Loucy (cell line): ENCODE measurements around the gene RGS3.

Source experiments
- H2AFZ ChIP-seq: fragments of 200-600 bp; sonication (generic); 2 replicates; pipeline ENCODE4 v1.6.0; 2016; ENCODE audit warnings: antibody characterized with exemption, mild to moderate bottlenecking, low read length, moderate library complexity
- H3F3A ChIP-seq: fragments of 200-600 bp; 2 replicates; pipeline ENCODE4 v1.6.0; 2016; ENCODE audit warnings: antibody characterized with exemption, low read depth, mild to moderate bottlenecking
- H3K27me3 ChIP-seq: fragments of 200-600 bp; sonication (generic); 2 replicates; pipeline ENCODE4 v1.6.1; 2014; ENCODE audit warnings: low read length, mild to moderate bottlenecking; ENCODE audit not compliant: insufficient read depth, poor library complexity, severe bottlenecking
- H3K36me3 ChIP-seq: fragments of 200-600 bp; sonication (generic); 2 replicates; pipeline ENCODE4 v1.6.1; 2016; ENCODE audit warnings: low read length; ENCODE audit not compliant: insufficient read depth
- H3K4me1 ChIP-seq: fragments of 200-600 bp; sonication (generic); 2 replicates; pipeline ENCODE4 v1.5.1; 2014; ENCODE audit warnings: low read length, mild to moderate bottlenecking; ENCODE audit not compliant: insufficient read depth, poor library complexity, severe bottlenecking
- H3K4me2 ChIP-seq: fragments of 200-600 bp; sonication (generic); 2 replicates; pipeline ENCODE4 v1.6.0; 2014; ENCODE audit warnings: antibody characterized with exemption, low read length, low read depth, mild to moderate bottlenecking; ENCODE audit not compliant: poor library complexity, severe bottlenecking
- H3K4me3 ChIP-seq: fragments of 200-600 bp; sonication (generic); 2 replicates; pipeline ENCODE4 v1.5.1; 2014; ENCODE audit warnings: low read length, mild to moderate bottlenecking, mixed read lengths; ENCODE audit not compliant: poor library complexity, severe bottlenecking
- H3K79me2 ChIP-seq: fragments of 200-600 bp; sonication (generic); 2 replicates; pipeline ENCODE4 v1.6.1; 2014; ENCODE audit warnings: low read length; ENCODE audit not compliant: insufficient read depth
- H3K9ac ChIP-seq: fragments of 200-600 bp; sonication (generic); 2 replicates; pipeline ENCODE4 v1.6.0; 2014; ENCODE audit warnings: mild to moderate bottlenecking, low read depth, low read length, moderate library complexity; ENCODE audit not compliant: poor library complexity, severe bottlenecking
- H3K9me2 ChIP-seq: fragments of 200-600 bp; sonication (generic); replicated peaks from 2 replicates; pipeline ENCODE4 v1.6.1; 2016; ENCODE audit warnings: low read depth, low read length, mixed read lengths
- H3K9me3 ChIP-seq: fragments of 200-600 bp; sonication (generic); 2 replicates; pipeline ENCODE4 v1.6.1; 2014; ENCODE audit warnings: mild to moderate bottlenecking, antibody characterized with exemption, low read length, low read depth; ENCODE audit not compliant: insufficient read depth
- H4K20me1 ChIP-seq: fragments of 200-600 bp; sonication (generic); 2 replicates; pipeline ENCODE4 v1.6.0; 2014; ENCODE audit warnings: antibody characterized with exemption, low read length, mild to moderate bottlenecking; ENCODE audit not compliant: insufficient read depth, poor library complexity, severe bottlenecking
- CTCF ChIP-seq: fragments of 200-600 bp; sonication (generic); conservative IDR thresholded peaks from 2 replicates; pipeline ENCODE4 v1.5.1; 2014; ENCODE audit warnings: mild to moderate bottlenecking, antibody characterized with exemption, low read length
- EZH2phosphoT487 ChIP-seq: fragments of 200-600 bp; IDR thresholded peaks from 2 replicates; pipeline ENCODE4 v1.6.1; 2018; ENCODE audit warnings: antibody characterized with exemption, mild to moderate bottlenecking, moderate library complexity, borderline replicate concordance

The RGS3 gene

GRCh38 chr9:113597390-113598241, 134.1 kb downstream of the RGS3 start:
- no peak overlapping the region for H3K4me3 ChIP-seq
- no peak overlapping the region for H3K4me2 ChIP-seq
- H3K9ac ChIP-seq: no peak overlapping the region
- no peaks in the 10 kb centered on the region for H3K27me3 ChIP-seq
- H3K9me3 ChIP-seq: no peaks in the 10 kb centered on the region
- no peaks in the 10 kb centered on the region for H3F3A ChIP-seq
- no peaks in the 10 kb centered on the region for H3K9me2 ChIP-seq
- H2AFZ ChIP-seq: no peak overlapping the region
- TF ChIP-seq CTCF: no peak
- TF ChIP-seq EZH2phosphoT487: no peak
- no peaks in the 10 kb centered on the region for H3K4me1 ChIP-seq
- no peaks in the 10 kb centered on the region for H3K79me2 ChIP-seq
- H4K20me1 ChIP-seq: no peaks in the 10 kb centered on the region
- no peaks in the 10 kb centered on the region for H3K36me3 ChIP-seq

GRCh38 chr9:113598451-113598850, 134.9 kb downstream of the RGS3 start:
- no peak for TF ChIP-seq EZH2phosphoT487
- no peak for TF ChIP-seq CTCF
- Histone ChIP-seq H3K9ac (no peak overlapping the region), H3K4me1 (peaks cover 3% of the 10 kb centered on the region)

GRCh38 chr9:113598883-113599282, 135.4 kb downstream of the RGS3 start:
- Histone ChIP-seq H3K79me2 (no peaks in the 10 kb centered on the region), H3K9me2 (no peaks in the 10 kb centered on the region), H4K20me1 (no peaks in the 10 kb centered on the region), H3K9ac (no peak overlapping the region), H2AFZ (no peak overlapping the region), H3F3A (no peaks in the 10 kb centered on the region), H3K4me3 (no peak overlapping the region), H3K4me1 (peaks cover 3% of the 10 kb centered on the region), H3K27me3 (no peaks in the 10 kb centered on the region), H3K36me3 (no peaks in the 10 kb centered on the region), H3K9me3 (no peaks in the 10 kb centered on the region), H3K4me2 (no peak overlapping the region)
- TF ChIP-seq EZH2phosphoT487 (no peak), CTCF (no peak)

More at GRCh38 chr9:113598451-113598850, 134.9 kb downstream of the RGS3 start:
- H3F3A ChIP-seq: no peaks in the 10 kb centered on the region
- H2AFZ ChIP-seq: no peak overlapping the region
- H4K20me1 ChIP-seq: no peaks in the 10 kb centered on the region
- no peaks in the 10 kb centered on the region for H3K27me3 ChIP-seq
- no peaks in the 10 kb centered on the region for H3K36me3 ChIP-seq
- H3K4me2 ChIP-seq: no peak overlapping the region
- H3K9me2 ChIP-seq: no peaks in the 10 kb centered on the region
- no peak overlapping the region for H3K4me3 ChIP-seq
- no peaks in the 10 kb centered on the region for H3K9me3 ChIP-seq
- H3K79me2 ChIP-seq: no peaks in the 10 kb centered on the region
